HCEC 1CT (cell line): ENCODE data around the gene PCARE.

Experiments
- DNase-seq: peaks from one replicate; pipeline ENCODE4 v3.0.0-alpha.2; 2017

The PCARE gene

DNA sequence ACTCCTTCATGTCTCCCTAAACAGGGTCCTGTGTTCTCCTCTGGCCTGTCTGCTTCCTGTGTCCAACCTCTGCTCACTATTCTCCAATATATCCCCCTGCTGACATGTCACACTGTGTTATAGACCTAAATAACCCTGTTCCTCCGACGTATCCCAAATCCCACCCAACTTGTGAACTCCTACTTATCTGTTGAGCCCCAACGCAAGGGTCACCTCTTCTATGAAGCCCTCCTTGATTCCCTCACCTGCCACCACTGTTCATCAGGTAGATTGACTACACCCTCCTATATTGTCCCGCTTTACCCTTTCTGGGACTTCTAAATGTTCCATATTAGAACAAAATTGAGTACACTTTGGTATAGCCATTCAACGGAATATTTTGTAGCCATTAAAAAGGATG is 42.1 kb downstream of the PCARE start:
- DNase-seq, result no peak

DNA sequence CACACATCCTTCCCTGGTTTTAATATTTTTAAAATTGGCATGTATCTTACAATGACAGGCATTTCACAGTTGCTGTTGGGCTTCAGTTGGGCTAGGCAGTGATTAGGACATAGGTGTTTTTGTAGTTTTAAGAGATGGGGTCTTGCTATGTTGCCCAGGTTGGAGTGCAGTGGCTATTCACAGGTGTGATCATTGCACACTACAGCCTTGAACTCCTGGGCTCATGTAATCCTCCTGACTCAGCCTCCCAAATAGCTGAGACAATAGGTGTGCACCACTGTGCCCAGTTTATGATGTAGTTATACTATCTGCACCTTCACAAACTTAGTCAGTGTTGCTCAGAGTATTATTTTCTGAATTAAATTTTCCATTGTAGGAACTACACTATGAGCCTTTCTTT is 43.3 kb downstream of the PCARE start:
- no peak for DNase-seq

DNA sequence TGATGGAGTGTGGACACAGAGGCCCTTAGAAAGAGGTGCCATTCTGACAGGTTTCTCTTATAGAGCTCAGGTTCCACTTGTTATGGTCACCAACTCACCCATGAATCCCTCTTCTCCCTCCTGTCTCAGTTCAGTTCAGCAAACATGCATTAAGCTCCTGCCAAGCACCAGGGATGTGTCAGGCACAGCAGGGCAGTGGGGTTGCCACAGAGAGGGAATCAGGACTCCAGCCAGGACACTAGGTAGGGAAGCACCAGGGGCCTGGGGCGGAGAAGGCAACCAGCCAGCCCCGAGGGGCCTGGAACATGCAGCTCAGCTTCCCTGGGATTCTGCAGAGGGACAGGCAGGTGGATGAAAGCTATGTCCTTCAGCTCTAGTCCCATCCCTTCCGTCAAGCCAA is 48.6 kb downstream of the PCARE start:
- DNase-seq, result no peak

DNA sequence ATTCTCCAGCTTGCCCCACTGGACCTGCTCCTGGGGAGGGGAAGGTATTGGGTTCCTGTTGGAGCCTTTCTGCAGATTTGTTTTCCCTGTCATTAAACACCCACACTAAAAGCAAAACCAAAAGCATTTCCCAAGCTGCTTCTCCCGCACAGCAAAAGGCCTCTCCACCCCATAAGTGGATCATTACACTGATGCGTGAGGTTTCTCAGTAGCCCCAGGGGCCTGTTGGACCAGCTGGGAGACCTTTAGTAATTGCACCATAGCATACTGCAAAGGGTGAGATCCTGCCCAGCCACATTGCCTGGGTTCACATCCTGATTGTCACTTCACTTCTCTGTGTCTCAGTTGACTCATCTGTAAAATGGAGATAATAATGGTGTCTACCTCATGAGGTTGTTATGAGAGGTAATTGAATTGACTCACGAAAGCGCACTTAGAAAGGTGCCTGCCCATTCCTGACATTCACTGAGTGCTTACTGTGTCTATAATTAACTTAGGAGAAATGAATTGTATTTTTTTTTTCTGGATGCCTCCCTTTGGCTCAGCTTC is 49.4 kb downstream of the PCARE start:
- DNase-seq, result no peak

- no peak for DNase-seq
These were observed 51.1 kb downstream of the PCARE start for GRCh38 chr2:29023188-29023587.

- no peak for DNase-seq
These were observed 51.6 kb downstream of the PCARE start for GRCh38 chr2:29022679-29023078.

DNA sequence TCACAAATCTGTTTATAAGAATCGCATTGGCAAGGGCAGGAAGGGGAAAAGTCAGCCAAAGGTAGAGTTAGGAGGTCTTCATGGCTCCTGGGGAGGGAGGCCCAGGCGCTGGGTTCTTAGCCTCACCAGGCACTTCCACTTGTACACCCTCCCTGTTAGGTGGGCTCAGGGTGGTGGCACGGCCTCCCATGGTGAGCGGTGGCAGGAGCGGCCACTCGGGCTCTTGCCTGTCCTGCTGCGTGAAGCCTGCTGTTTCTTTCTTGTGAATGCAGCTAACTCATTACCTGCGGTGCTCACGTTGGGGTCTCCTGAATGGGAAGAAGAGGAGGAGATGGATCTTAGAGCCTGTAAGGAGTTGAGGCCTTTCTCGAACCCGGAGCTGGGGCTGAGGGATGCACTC is 52.4 kb downstream of the PCARE start:
- DNase-seq, result no peak

DNA sequence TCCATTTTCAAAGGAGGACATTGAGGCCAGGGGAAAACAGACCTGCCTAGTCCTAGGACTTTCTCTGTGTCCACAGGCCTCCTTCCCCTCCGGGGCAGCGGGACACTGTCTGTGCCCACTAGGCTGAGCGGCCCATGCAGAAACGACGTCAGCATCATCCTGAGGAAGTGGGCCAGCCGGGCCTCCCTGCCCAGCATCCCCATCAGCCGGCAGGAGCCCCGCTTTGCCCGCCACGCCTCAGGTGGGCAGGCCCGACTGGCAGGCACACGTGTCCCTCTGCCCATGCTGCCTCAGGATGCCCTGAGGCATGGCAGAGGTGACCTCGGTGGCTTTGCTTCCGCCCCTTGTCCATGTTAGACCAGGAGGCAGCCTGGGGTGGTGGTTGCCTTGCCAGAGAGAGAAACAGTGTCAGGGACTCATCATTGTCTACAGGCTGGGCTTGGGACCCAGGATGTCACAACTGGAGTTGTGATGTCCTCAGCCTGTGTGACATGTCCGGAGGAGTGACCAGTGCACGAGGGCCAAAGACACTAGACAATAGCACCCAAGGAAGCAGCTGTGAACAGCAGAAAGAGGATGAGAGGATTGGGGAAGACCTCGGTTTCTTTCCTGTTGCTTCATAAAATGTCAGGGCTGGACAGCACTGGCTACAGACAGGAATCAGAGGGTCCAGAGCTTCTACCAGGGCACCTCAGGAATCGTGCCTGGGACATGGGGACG is 56.4 kb downstream of the PCARE start:
- DNase-seq, result no peak

DNA sequence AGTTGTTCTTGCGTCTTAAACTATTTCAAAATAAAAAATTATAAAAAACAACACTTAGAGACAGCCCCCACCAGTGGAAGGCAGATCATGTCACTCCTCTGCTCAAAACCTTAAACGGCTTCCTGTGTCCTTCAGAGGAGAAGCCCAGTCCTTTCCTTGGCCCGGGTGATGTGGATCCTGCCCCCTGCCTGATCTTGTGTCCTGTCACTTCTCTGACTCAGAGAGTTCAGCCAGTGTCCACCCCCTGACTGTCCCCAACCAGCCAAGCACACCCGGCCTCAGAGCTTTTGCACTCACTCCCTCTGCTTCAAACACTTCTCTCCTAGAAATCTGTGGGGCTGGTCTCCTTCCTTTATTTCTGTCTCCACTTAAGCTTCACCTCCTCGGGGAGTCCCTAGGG is 57.8 kb downstream of the PCARE start:
- no peak for DNase-seq

DNA sequence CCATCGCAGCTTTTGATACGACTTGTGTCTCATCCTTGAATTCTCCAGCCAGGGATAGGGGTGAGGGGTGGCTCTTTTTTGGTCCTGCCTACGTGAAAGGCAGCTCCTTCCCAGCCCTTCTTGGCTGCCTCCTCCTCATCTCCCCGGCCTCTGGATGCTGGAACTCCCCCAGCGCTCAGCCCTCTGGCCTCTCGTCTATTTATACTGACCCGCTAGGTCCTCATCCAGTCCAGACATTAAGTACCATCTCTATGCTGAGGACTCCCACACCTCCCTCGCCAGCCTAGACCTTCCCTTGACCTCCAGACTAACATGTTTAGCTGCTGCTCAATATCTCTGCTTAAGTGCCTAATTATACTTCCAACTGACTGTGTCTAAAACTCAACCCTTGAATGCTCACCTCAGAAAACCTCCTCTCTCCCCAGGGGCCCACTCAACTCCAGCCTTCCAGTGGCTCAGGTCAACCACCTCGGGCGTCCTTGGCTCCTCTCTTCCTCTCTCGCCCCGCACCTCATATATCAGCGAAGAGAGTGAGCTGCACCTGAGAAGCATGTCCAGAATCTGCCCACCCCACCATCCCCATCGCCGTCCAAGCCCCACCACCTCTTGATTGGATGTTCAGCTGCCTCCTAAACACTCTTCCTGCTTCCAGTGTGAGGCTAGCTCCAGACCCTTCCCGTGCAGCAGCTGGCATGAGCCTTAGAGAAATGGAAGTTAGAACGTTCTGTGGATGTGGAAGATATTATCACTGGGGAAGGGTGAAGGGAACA is 58.4 kb downstream of the PCARE start:
- DNase-seq, result no peak

DNA sequence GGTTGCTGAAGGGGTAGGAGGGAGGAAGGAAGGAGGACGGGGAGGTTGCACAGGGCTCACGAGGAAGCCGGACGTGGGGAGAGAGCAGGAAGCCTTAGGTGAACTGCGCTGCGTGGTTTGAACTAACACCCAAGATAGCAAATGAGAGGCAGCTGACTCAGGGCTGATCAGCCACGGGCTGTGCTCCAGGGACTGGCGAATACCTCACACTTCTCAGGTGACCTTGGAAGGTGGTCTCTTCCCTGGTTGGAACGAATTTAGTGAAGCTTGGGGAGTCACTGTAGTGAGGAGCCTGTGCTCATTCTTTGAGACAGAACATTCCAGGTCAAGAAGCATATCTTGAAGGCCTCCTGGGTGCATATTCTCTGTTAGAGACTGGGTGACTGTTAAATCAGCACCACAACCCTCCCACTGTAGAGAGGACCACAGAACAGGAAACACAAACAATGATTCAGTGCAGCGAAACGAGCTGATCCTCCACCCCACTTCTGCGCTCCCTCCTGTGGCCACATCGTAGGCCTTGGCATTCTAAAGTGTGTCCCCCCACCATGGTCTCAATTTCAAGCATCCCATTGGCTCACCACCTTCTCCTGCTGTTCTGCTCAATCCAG is 59.4 kb downstream of the PCARE start:
- DNase-seq, result no peak

- DNase-seq, result no peak
These were observed 60.0 kb downstream of the PCARE start for GRCh38 chr2:29014331-29014730.

DNA sequence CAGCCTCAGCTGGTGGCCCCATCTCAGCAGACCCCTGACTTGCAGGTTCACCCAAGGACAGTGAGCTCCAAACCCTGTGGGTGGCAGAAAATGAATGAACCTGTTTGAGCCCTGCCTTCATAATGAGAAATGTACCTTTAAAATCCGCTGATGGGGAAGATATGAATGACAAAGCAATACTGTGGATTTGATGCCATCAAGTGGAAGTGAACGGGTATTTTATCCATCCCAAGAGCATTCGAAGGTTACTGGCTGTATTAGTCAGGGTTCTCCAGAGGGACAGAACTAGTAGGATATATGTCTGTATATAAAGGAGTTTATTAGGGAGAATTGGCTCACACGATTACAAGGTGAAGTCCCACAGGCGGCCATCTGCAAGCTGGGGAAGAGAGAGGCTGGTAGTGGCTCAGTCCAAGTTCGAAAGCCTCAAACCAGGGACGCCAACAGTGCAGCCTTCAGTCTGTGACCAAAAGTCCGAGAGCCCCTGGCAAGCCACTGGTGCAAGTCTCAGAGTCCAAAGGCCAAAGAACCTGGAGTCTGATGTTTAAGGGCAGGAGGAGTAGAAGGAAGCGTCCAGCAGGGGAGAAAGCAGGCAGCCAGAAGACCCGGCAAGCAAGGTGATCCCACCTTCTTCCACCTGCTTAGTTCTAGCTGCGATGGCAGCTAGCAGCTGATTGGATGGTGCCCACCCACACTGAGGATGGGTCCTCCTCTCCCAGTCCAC is 61.1 kb downstream of the PCARE start:
- no peak for DNase-seq

GRCh38 chr2:29012211-29012681 is 62.1 kb downstream of the PCARE start:
- no peak for DNase-seq
